Left lung (tissue), 10 donors: ENCODE data around the gene IL36G. TPM values are rescaled to one million over a fixed set of nuclear protein-coding genes. Genes with fewer than 3 reads are reported as not detected.

Experiments used
- ATAC-seq: fragments of 200-7000 bp; cut with Tn5 transposase; one replicate; pipeline ENCODE4 v1.9.1; 2020; ENCODE audit warnings: moderate library complexity
- DNase-seq, 4 donors: peaks; one replicate each; pipeline ENCODE4 v3.0.0-alpha.2; 2013 to 2020
- H3K27ac ChIP-seq, 2 donors: fragments of 200-600 bp; sonication (generic) in 1 of 2; one replicate each; pipeline versions ENCODE4 v1.5.0 to v1.8.0; 2020 to 2021
- H3K27me3 ChIP-seq, 2 donors: fragments of 200-600 bp; sonication (generic) in 1 of 2; one replicate each; pipeline versions ENCODE4 v1.5.0 to v1.8.0; 2020 to 2021
- H3K36me3 ChIP-seq, 2 donors: fragments of 200-600 bp; sonication (generic) in 1 of 2; one replicate each; pipeline versions ENCODE4 v1.5.0 to v1.8.0; 2020 to 2021
- H3K4me1 ChIP-seq, 2 donors: fragments of 200-600 bp; one replicate each; pipeline ENCODE4 v1.8.0; 2021
- H3K4me3 ChIP-seq, 2 donors: fragments of 200-600 bp; sonication (generic) in 1 of 2; one replicate each; pipeline versions ENCODE4 v1.5.0 to v1.8.0; 2020 to 2021; ENCODE audit warnings: mild to moderate bottlenecking in 1 of 2
- H3K9me3 ChIP-seq, 2 donors: fragments of 200-600 bp; sonication (generic) in 1 of 2; one replicate each; pipeline versions ENCODE4 v1.5.0 to v1.8.0; 2020 to 2021
- CTCF ChIP-seq, 2 donors: fragments of 200-600 bp; sonication (generic) in 1 of 2; IDR thresholded peaks; one replicate each; pipeline versions ENCODE4 v1.5.0 to v1.8.0; 2021; ENCODE audit warnings: antibody characterized with exemption in 2 of 2
- intact Hi-C, 2 donors: fragments of 100-400 bp; cut with DNase I; formaldehyde crosslinking; loops; one replicate each; pipeline versions ENCODE4 v1.11.2 to v1.14.2; 2022
- polyA plus RNA-seq, 6 donors: library from polyadenylated mRNA; unstranded; fragments of 120-200 nt; gene quantifications; one replicate each; pipeline ENCODE4 v1.2.1, GENCODE V29; 2013; ENCODE audit not compliant: insufficient read length in 6 of 6
- total RNA-seq, 2 donors: library from RNA; stranded (reverse); fragmentation: NEBNext Ultra II Directional; extraction: Animal tissue kit (Norgen Biotek cat#: 25700); gene quantifications; one replicate each; pipeline ENCODE4 v1.2.1, GENCODE V29; 2021
- donor health status: DM: no; HTN: yes; CAD: no.
- donor health status: DM: no; HTN: no; CAD: no.

Gene IL36G
- total and polyA plus RNA-seq, 8 donors, result 0.23 to 0.28 TPM; not detected in 6

- ATAC-seq (no peak), DNase-seq (no peak)
- no peak overlapping the region for H3K27ac ChIP-seq
- no peaks in the 10 kb centered on the region for H3K36me3 ChIP-seq
- no peak overlapping the region for H3K4me3 ChIP-seq
- TF ChIP-seq CTCF (IDR thresholded peaks at IDR 0.05), result no peak
- H3K9me3 ChIP-seq, result no peaks in the 10 kb centered on the region
- H3K4me1 ChIP-seq, result no peaks in the 10 kb centered on the region
- intact Hi-C loops, result no loop called here
- H3K27me3 ChIP-seq, result peaks cover 0 to 2% of the 10 kb centered on the region in 2 donors
Measured at GRCh38 chr2:113009622-113010021, 31.8 kb downstream of the IL36G start.

- Histone ChIP-seq H3K9me3 (no peaks in the 10 kb centered on the region), H3K27me3 (peaks cover 0 to 7% of the 10 kb centered on the region in 2 donors), H3K36me3 (no peaks in the 10 kb centered on the region), H3K27ac (no peak overlapping the region), H3K4me3 (no peak overlapping the region), H3K4me1 (no peaks in the 10 kb centered on the region)
- no peak for TF ChIP-seq CTCF (IDR thresholded peaks at IDR 0.05)
- ATAC-seq, result no peak
- intact Hi-C loops, result no loop called here
- no peak for DNase-seq
Measured at GRCh38 chr2:113010088-113010487, 32.3 kb downstream of the IL36G start.

GRCh38 chr2:113011108-113011507 lies 33.3 kb downstream of the IL36G start:
- Histone ChIP-seq H3K4me3 (no peak overlapping the region), H3K9me3 (no peaks in the 10 kb centered on the region), H3K27me3 (peaks cover 0 to 9% of the 10 kb centered on the region in 2 donors), H3K27ac (no peak overlapping the region), H3K4me1 (no peaks in the 10 kb centered on the region), H3K36me3 (no peaks in the 10 kb centered on the region)
- ATAC-seq, result no peak
- TF ChIP-seq CTCF (IDR thresholded peaks at IDR 0.05), result no peak
- intact Hi-C loops, result no loop called here
- DNase-seq, result no peak

- DNase-seq (no peak), ATAC-seq (no peak)
- TF ChIP-seq CTCF (IDR thresholded peaks at IDR 0.05), result no peak
- no peaks in the 10 kb centered on the region for H3K9me3 ChIP-seq
- peaks cover 0 to 9% of the 10 kb centered on the region in 2 donors for H3K27me3 ChIP-seq
- H3K27ac ChIP-seq, result no peak overlapping the region
- intact Hi-C loops, result no loop called here
- H3K4me1 ChIP-seq, result no peaks in the 10 kb centered on the region
- H3K36me3 ChIP-seq, result no peaks in the 10 kb centered on the region
- H3K4me3 ChIP-seq, result no peak overlapping the region
Measured at GRCh38 chr2:113012436-113013335, 34.9 kb downstream of the IL36G start.

GRCh38 chr2:113013336-113013661 lies 35.5 kb downstream of the IL36G start:
- TF ChIP-seq CTCF (IDR thresholded peaks at IDR 0.05), result no peak
- ATAC-seq (no peak), DNase-seq (no peak)
- no peak overlapping the region for H3K4me3 ChIP-seq
- H3K27me3 ChIP-seq, result peaks cover 0 to 9% of the 10 kb centered on the region in 2 donors
- H3K27ac ChIP-seq, result no peak overlapping the region
- intact Hi-C loops, result no loop called here
- H3K9me3 ChIP-seq, result no peaks in the 10 kb centered on the region
- no peaks in the 10 kb centered on the region for H3K4me1 ChIP-seq
- H3K36me3 ChIP-seq, result no peaks in the 10 kb centered on the region
